Measurements from ENCODE around the gene HOXA13.

DNA sequence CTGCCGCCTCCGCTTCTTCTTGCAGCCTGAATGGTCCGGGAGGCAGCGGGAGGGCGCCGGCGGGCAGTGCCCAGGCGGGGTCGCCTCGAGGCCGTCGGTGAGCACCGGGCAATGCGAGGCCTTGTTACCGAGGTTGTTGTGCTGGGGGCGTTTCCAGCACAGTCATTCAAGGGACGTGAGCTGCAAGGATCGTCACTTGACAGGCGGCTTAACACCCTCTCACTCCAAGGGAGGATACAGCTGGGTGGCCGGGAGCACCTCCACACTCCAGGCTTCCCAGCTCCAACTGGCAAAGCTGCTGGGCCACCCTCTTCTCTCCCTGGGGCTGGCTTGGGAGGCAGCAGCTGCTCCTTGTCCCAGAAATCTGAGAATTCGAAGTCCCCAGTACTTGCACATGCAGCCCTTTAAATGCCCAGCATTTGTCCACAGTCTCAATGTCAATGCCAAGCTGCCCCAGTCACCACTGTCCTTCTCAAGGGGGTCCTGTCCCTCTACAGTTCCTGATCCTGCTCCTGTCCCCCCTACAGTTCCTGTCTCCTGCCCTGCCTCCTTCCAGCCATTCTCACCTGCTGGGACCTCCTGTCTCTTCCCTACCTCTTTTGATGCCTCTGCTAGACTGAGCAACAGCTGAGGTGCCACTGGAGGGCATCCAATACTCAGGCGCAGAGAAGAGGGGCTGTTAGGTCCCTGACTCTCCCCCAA is 10.4 kb downstream of the HOXA13 start:
- TF ChIP-seq, protein P1, sequence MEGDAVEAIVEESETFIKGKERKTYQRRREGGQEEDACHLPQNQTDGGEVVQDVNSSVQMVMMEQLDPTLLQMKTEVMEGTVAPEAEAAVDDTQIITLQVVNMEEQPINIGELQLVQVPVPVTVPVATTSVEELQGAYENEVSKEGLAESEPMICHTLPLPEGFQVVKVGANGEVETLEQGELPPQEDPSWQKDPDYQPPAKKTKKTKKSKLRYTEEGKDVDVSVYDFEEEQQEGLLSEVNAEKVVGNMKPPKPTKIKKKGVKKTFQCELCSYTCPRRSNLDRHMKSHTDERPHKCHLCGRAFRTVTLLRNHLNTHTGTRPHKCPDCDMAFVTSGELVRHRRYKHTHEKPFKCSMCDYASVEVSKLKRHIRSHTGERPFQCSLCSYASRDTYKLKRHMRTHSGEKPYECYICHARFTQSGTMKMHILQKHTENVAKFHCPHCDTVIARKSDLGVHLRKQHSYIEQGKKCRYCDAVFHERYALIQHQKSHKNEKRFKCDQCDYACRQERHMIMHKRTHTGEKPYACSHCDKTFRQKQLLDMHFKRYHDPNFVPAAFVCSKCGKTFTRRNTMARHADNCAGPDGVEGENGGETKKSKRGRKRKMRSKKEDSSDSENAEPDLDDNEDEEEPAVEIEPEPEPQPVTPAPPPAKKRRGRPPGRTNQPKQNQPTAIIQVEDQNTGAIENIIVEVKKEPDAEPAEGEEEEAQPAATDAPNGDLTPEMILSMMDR (IDR thresholded peaks at IDR 0.05): no peak
- TF ChIP-seq EP300 (IDR thresholded peaks at IDR 0.05): no peak
- TF ChIP-seq POLR2A (IDR thresholded peaks at IDR 0.05): no peak
